Stimulated activated CD8-positive, alpha-beta memory T cell treated with anti-CD3 and anti-CD28 coated beads, Interleukin-7, amount 100 ng/mL, for 24 hours (primary cell): ENCODE measurements around the gene PPFIA4.

Experiments
- DNase-seq: peaks from one replicate; pipeline ENCODE4 v3.0.0-alpha.2; 2020; ENCODE audit warnings: low read depth

The PPFIA4 gene

GRCh38 chr1:203057911-203058675, 31.8 kb downstream of the PPFIA4 start:
- DNase-seq, result no peak

- DNase-seq, result no peak
Measured at GRCh38 chr1:203058676-203058935, 32.3 kb downstream of the PPFIA4 start.

GRCh38 chr1:203059485-203059884, 33.2 kb downstream of the PPFIA4 start:
- no peak for DNase-seq

- DNase-seq, result no peak
Measured at GRCh38 chr1:203060115-203060514, 33.8 kb downstream of the PPFIA4 start.

GRCh38 chr1:203063287-203063686, 37.0 kb downstream of the PPFIA4 start:
- DNase-seq, result no peak

GRCh38 chr1:203065191-203065590, 38.9 kb downstream of the PPFIA4 start:
- DNase-seq, result no peak

GRCh38 chr1:203065986-203066385, 39.7 kb downstream of the PPFIA4 start:
- DNase-seq, result no peak

GRCh38 chr1:203066965-203067364, 40.7 kb downstream of the PPFIA4 start:
- no peak for DNase-seq

GRCh38 chr1:203069030-203069747, 42.9 kb downstream of the PPFIA4 start:
- DNase-seq, result no peak

- DNase-seq, result no peak
Measured at GRCh38 chr1:203072002-203072602, 45.8 kb downstream of the PPFIA4 start.

GRCh38 chr1:203072911-203073310, 46.6 kb downstream of the PPFIA4 start:
- DNase-seq, result no peak

- DNase-seq, result no peak
Measured at GRCh38 chr1:203073469-203073868, 47.2 kb downstream of the PPFIA4 start.

- no peak for DNase-seq
Measured at GRCh38 chr1:203074610-203075009, 48.3 kb downstream of the PPFIA4 start.

- DNase-seq, result no peak
Measured at GRCh38 chr1:203075236-203076030, 49.1 kb downstream of the PPFIA4 start.

GRCh38 chr1:203076031-203076511, 49.8 kb downstream of the PPFIA4 start:
- DNase-seq, result no peak

GRCh38 chr1:203077367-203077766, 51.1 kb downstream of the PPFIA4 start:
- DNase-seq, result no peak

GRCh38 chr1:203077956-203078355, 51.7 kb downstream of the PPFIA4 start:
- DNase-seq, result no peak

GRCh38 chr1:203078478-203078877, 52.2 kb downstream of the PPFIA4 start:
- no peak for DNase-seq

- DNase-seq, result no peak
Measured at GRCh38 chr1:203080456-203080855, 54.2 kb downstream of the PPFIA4 start.

GRCh38 chr1:203081465-203082230, 55.4 kb downstream of the PPFIA4 start:
- no peak for DNase-seq

- DNase-seq, result no peak
Measured at GRCh38 chr1:203082231-203082505, 55.9 kb downstream of the PPFIA4 start.
